Measurements from ENCODE around the gene TTC13.
A peak's percentile ranks its signal among the peaks of the same experiment; 100 is the strongest.

Gene TTC13

GRCh38 chr1:230898748-230899147 is 79.9 kb downstream of the TTC13 start:
- H3K4me3 Mint-ChIP-seq, result no peak overlapping the region
- no peak for ATAC-seq (replicated peaks)
- H3K4me1 Mint-ChIP-seq, result no peaks in the 10 kb centered on the region
- no peak for DNase-seq
- peaks cover 0 to 4% of the 10 kb centered on the region in 2 donors for H3K27me3 Mint-ChIP-seq
- H3K27ac Mint-ChIP-seq, result no peak overlapping the region
- peaks cover 14 to 15% of the 10 kb centered on the region in 2 donors for H3K36me3 Mint-ChIP-seq
- H3K9me3 Mint-ChIP-seq, result peaks cover 0 to 4% of the 10 kb centered on the region in 2 donors

GRCh38 chr1:230898144-230898543 is 80.5 kb downstream of the TTC13 start:
- Mint-ChIP-seq H3K4me3 (no peak overlapping the region), H3K36me3 (peaks cover 9% of the 10 kb centered on the region in 2 donors), H3K4me1 (no peaks in the 10 kb centered on the region), H3K27me3 (peaks cover 0 to 4% of the 10 kb centered on the region in 2 donors), H3K27ac (no peak overlapping the region), H3K9me3 (peaks cover 0 to 4% of the 10 kb centered on the region in 2 donors)
- DNase-seq (no peak), ATAC-seq (replicated peaks) (no peak)

- ATAC-seq (replicated peaks) (no peak), DNase-seq (no peak)
- peaks cover 0 to 4% of the 10 kb centered on the region in 2 donors for H3K9me3 Mint-ChIP-seq
- no peaks in the 10 kb centered on the region for H3K4me1 Mint-ChIP-seq
- no peak overlapping the region for H3K4me3 Mint-ChIP-seq
- H3K27me3 Mint-ChIP-seq, result peaks cover 0 to 9% of the 10 kb centered on the region in 2 donors
- H3K27ac Mint-ChIP-seq, result no peak overlapping the region
- peaks cover 6% of the 10 kb centered on the region in 2 donors for H3K36me3 Mint-ChIP-seq
These were observed 81.9 kb downstream of the TTC13 start for GRCh38 chr1:230896779-230897178.

DNA sequence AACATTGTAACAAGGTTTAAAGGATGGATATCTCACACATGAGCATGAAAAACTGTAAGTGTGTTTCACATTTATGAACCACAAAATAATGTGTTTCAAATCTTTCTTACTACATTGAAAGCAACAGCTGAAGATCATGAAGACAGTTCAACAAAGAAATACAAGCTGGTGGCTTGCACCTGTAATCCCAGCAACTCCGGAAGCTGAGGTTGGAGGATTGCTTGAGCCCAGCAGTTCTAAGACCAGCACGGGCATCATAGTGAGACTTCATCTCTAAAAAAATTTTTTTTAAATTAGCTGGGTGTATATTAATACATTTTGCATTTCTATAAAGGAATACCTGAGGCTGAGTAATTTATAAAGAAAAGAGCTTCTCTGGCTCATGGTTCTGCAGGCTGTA is 83.2 kb downstream of the TTC13 start:
- no peak overlapping the region for H3K27ac Mint-ChIP-seq
- peaks cover 0 to 2% of the 10 kb centered on the region in 2 donors for H3K36me3 Mint-ChIP-seq
- no peak overlapping the region for H3K4me3 Mint-ChIP-seq
- no peak for DNase-seq
- ATAC-seq (replicated peaks), result no peak
- H3K27me3 Mint-ChIP-seq, result peaks cover 0 to 9% of the 10 kb centered on the region in 2 donors
- H3K4me1 Mint-ChIP-seq, result no peaks in the 10 kb centered on the region
- peaks cover 0 to 4% of the 10 kb centered on the region in 2 donors for H3K9me3 Mint-ChIP-seq

DNA sequence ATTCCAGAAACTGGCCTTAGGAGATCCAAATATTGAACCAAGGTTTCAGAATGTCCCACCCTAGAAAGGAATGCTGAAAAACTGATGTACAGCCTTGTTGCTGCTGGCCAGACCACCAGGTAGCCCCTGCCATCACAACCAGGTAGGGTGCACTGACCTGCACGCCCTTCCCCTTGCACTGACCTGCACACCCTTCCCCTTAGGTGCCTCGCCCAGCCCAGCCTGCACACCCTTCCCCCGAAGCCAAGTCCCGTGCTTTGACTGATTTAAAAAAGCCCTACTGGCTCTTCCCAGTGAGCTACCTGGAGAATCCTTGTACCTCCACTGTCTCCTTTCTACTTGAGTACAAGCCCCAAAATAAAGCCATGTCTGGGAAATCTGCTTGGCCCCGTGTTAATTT is 84.0 kb downstream of the TTC13 start:
- Mint-ChIP-seq H3K36me3 (peaks cover 0 to 2% of the 10 kb centered on the region in 2 donors), H3K27me3 (peaks cover 0 to 9% of the 10 kb centered on the region in 2 donors)
- no peak for ATAC-seq (replicated peaks)

GRCh38 chr1:230894032-230894431 is 84.6 kb downstream of the TTC13 start:
- Mint-ChIP-seq H3K36me3 (peaks cover 0 to 2% of the 10 kb centered on the region in 2 donors), H3K9me3 (peaks cover 0 to 4% of the 10 kb centered on the region in 2 donors), H3K27ac (no peak overlapping the region), H3K27me3 (peaks cover 4 to 12% of the 10 kb centered on the region in 2 donors), H3K4me3 (no peak overlapping the region), H3K4me1 (no peaks in the 10 kb centered on the region)
- ATAC-seq (replicated peaks), result no peak
- DNase-seq, result no peak

More for the DNA sequence above, 84.0 kb downstream of the TTC13 start:
- no peaks in the 10 kb centered on the region for H3K4me1 Mint-ChIP-seq
- H3K4me3 Mint-ChIP-seq, result no peak overlapping the region
- no peak for DNase-seq
- H3K9me3 Mint-ChIP-seq, result peaks cover 0 to 4% of the 10 kb centered on the region in 2 donors
- H3K27ac Mint-ChIP-seq, result no peak overlapping the region

DNA sequence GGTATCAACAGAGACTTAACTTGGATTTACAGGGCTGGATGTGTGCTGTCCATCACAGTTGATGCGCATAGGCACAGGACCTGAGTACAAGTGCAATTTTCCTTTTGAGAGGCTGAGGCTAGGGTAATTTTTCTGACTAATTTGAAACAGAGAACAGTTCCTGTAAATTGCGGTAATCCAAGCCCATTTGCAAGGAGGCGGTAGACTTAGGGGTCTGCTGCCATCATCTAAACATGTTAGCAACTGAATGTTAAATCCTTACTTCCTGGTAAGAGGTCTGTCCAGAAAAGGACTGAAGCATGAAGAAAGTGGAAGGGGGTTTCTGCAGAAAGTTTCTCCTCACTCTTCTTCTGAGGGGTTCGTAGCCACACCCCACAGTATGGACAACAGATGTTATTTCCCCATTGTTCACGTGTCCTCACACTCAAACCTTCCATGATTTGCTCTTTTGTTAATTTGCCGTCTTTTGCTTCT is 86.6 kb downstream of the TTC13 start:
- Mint-ChIP-seq H3K9me3 (no peaks in the 10 kb centered on the region), H3K4me1 (no peaks in the 10 kb centered on the region), H3K36me3 (no peaks in the 10 kb centered on the region), H3K4me3 (no peak overlapping the region), H3K27ac (no peak overlapping the region), H3K27me3 (peaks cover 15 to 24% of the 10 kb centered on the region in 2 donors)
- ATAC-seq (replicated peaks) (peak; percentile 21 to 56), DNase-seq (no peak)

- Mint-ChIP-seq H3K4me1 (no peaks in the 10 kb centered on the region), H3K4me3 (no peak overlapping the region), H3K36me3 (no peaks in the 10 kb centered on the region), H3K27ac (no peak overlapping the region), H3K27me3 (peaks cover 15 to 24% of the 10 kb centered on the region in 2 donors), H3K9me3 (no peaks in the 10 kb centered on the region)
- DNase-seq (no peak), ATAC-seq (replicated peaks) (no peak)
These were observed 87.2 kb downstream of the TTC13 start for GRCh38 chr1:230891413-230891812.

GRCh38 chr1:230884646-230885045 is 94.0 kb downstream of the TTC13 start:
- DNase-seq, result no peak
- H3K4me3 Mint-ChIP-seq, result no peak overlapping the region
- no peak overlapping the region for H3K27ac Mint-ChIP-seq
- ATAC-seq (replicated peaks), result no peak
- H3K36me3 Mint-ChIP-seq, result peaks cover 0 to 4% of the 10 kb centered on the region in 2 donors
- H3K9me3 Mint-ChIP-seq, result peaks cover 0 to 1% of the 10 kb centered on the region in 2 donors
- no peaks in the 10 kb centered on the region for H3K4me1 Mint-ChIP-seq
- H3K27me3 Mint-ChIP-seq, result peaks cover 55 to 73% of the 10 kb centered on the region in 2 donors

DNA sequence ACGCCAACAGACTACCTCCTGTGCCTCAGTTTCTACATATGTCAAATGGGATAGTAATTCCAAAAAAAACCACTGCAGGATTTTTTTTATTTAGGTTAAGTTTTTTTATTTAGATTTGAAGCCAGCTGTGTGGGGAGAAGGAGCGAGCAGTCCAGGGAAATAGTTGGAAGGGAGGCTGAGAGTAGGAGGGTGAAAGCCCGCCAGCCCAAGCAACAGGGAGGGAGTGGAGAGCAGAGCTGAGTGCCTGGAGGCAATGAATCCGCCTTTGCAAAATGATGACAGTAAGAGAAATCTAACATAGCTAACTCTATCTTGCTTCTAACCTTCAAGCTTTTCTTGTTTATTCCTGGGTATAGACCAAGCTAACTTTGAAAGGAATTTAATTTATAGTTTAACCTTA is 94.7 kb downstream of the TTC13 start:
- DNase-seq, result no peak
- peaks cover 0 to 1% of the 10 kb centered on the region in 2 donors for H3K9me3 Mint-ChIP-seq
- H3K4me1 Mint-ChIP-seq, result no peaks in the 10 kb centered on the region
- ATAC-seq (replicated peaks), result no peak
- H3K27me3 Mint-ChIP-seq, result peaks cover 56 to 75% of the 10 kb centered on the region in 2 donors
- no peak overlapping the region for H3K27ac Mint-ChIP-seq
- H3K36me3 Mint-ChIP-seq, result peaks cover 0 to 4% of the 10 kb centered on the region in 2 donors
- no peak overlapping the region for H3K4me3 Mint-ChIP-seq

DNA sequence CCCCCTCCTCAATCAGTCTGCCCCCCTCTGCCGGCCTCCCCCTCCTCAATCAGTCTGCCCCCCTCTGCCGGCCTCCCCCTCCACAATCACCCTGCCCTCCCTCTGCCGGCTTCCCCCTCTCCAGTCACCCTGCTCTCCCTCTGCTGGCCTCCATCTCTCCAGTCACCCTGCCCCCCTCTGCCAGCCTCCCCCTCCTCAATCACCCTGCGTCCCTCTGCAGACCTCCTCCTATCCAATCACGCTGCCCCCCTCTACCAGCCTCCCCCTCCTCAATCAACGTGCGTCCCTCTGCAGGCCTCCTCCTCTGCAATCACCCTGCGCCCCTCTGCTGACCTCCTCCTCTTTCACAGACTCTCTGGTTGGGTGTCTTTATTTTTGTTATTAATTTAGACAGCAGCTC is 98.9 kb downstream of the TTC13 start:
- H3K4me1 Mint-ChIP-seq, result no peaks in the 10 kb centered on the region
- H3K27me3 Mint-ChIP-seq, result peaks cover 68 to 90% of the 10 kb centered on the region in 2 donors
- H3K36me3 Mint-ChIP-seq, result no peaks in the 10 kb centered on the region
- H3K9me3 Mint-ChIP-seq, result no peaks in the 10 kb centered on the region
- no peak for ATAC-seq (replicated peaks)
- no peak overlapping the region for H3K27ac Mint-ChIP-seq
- DNase-seq, result no peak
- H3K4me3 Mint-ChIP-seq, result no peak overlapping the region

- no peaks in the 10 kb centered on the region for H3K36me3 Mint-ChIP-seq
- no peak overlapping the region for H3K27ac Mint-ChIP-seq
- peaks cover 70 to 80% of the 10 kb centered on the region in 2 donors for H3K27me3 Mint-ChIP-seq
- H3K9me3 Mint-ChIP-seq, result no peaks in the 10 kb centered on the region
- ATAC-seq (replicated peaks) (no peak), DNase-seq (no peak)
- no peak overlapping the region for H3K4me3 Mint-ChIP-seq
- no peaks in the 10 kb centered on the region for H3K4me1 Mint-ChIP-seq
These were observed 100.1 kb downstream of the TTC13 start for GRCh38 chr1:230878591-230878990.

DNA sequence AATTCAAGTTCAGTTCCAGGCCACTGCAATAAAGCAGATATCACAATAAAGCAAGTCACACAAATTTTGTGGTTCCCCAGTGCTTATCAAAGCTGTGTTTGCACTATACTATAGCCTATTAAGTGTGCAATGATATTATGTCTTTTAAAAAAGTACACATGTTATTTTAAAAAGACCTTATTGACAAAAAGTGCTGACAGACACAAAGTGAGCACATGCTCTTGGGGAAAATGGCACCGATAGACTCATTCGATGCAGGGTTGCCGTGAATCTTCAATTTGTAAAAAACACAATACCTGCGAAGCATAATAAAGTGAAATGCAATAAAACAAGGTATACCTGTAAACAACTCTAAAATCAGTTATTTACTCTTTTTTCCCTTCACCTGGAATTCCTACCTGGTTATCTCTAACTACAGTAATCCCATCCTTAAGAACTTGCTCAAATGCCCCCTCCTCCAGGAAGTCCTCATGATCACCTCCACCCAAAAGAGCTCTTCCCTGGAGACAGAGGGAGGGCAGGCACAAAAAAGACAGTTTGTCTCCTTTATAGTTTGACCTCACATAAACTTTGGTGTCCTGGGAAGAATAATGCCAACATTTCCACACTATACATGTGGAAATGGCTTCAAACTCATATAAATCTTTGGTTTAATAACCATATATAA is 100.6 kb downstream of the TTC13 start:
- Mint-ChIP-seq H3K9me3 (no peaks in the 10 kb centered on the region), H3K4me3 (no peak overlapping the region), H3K27ac (no peak overlapping the region), H3K4me1 (no peaks in the 10 kb centered on the region), H3K36me3 (no peaks in the 10 kb centered on the region), H3K27me3 (peaks cover 69 to 80% of the 10 kb centered on the region in 2 donors)
- DNase-seq (no peak), ATAC-seq (replicated peaks) (no peak)

GRCh38 chr1:230877146-230877923 is 101.3 kb downstream of the TTC13 start:
- H3K9me3 Mint-ChIP-seq, result no peaks in the 10 kb centered on the region
- no peak overlapping the region for H3K4me3 Mint-ChIP-seq
- no peak for ATAC-seq (replicated peaks)
- no peaks in the 10 kb centered on the region for H3K36me3 Mint-ChIP-seq
- H3K27ac Mint-ChIP-seq, result no peak overlapping the region
- H3K27me3 Mint-ChIP-seq, result peaks cover 61 to 74% of the 10 kb centered on the region in 2 donors
- H3K4me1 Mint-ChIP-seq, result no peaks in the 10 kb centered on the region
- no peak for DNase-seq

DNA sequence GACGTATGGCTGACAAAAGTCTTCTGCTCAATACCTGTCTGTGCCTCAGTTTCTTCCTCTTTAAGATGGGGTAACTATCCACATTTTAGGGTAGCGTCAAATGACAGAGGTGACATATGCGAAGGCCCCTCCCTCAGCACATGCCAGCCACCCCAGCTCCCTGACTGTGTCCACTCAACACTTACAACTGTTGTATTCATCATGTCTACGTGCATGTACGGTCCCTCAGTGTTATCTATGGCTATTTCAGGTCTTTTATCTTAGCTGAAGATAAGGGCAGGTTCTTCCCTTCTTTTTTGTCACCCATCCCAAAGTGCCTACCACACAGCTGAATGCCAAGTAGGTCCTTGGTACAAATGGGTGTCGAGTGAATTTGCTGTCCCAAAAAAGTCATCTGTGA is 102.0 kb downstream of the TTC13 start:
- Mint-ChIP-seq H3K27ac (no peak overlapping the region), H3K36me3 (no peaks in the 10 kb centered on the region), H3K4me1 (no peaks in the 10 kb centered on the region), H3K4me3 (no peak overlapping the region), H3K9me3 (no peaks in the 10 kb centered on the region), H3K27me3 (peaks cover 65 to 74% of the 10 kb centered on the region in 2 donors)
- no peak for DNase-seq
- no peak for ATAC-seq (replicated peaks)
